NCI-H2196 treated with DMSO at 0.1 percent for 48 hours (cell line): ENCODE measurements around the gene KRT4.
"Not testable (repeated sequence)": the region's sequence is repeated elsewhere in the genome, so short reads cannot be mapped to it uniquely, and the experiment has no call there.

Experiments
- DNase-seq: peaks from one replicate; lab custom pipeline; 2025; ENCODE audit not compliant: unreplicated experiment; lab: John Stamatoyannopoulos, UW

The KRT4 gene

DNA sequence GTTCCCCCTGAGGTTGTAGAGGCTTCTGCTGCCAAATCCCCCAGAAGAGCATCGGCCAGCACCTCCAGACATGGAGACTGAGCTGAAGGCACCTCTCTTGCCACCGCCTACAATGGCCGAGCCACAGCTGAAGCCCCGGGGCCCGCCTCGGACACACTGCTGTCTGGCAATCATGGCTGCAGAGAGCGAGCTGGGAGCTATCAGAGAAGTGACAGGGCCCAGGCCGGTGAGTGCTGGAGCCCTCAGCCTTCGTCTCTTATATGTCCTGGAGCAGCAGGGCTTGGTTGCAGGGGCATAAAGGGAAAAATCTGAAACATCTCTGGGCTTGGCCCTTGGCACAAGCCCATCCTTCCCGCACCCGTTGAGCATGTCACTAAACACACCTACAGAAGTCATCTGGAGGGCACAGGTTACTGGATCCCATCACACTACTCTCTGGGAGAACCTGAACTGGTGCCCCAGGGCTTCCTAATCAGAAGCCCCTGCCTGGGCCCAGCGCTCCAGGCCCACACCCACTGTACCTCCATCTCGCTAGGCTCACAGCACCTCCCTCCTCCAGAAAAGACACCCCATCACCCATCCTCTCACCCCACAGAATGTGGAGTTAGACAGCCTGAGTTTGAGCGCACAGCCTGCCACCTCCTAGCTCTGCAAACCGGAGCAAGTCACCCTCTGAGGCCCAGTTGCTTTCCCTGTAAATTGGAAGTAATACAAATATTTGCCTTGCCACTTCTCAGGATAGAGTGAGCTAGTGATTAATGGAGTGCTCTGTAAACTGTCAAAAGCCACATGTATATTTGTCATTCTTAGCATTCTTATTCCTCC lies at the start of gene KRT4:
TSS of gene KRT4 (minus strand) at position 232 of the 825 bp plus-strand sequence. CDS start at position 174, 58 bp downstream.
- no peak for DNase-seq

DNA sequence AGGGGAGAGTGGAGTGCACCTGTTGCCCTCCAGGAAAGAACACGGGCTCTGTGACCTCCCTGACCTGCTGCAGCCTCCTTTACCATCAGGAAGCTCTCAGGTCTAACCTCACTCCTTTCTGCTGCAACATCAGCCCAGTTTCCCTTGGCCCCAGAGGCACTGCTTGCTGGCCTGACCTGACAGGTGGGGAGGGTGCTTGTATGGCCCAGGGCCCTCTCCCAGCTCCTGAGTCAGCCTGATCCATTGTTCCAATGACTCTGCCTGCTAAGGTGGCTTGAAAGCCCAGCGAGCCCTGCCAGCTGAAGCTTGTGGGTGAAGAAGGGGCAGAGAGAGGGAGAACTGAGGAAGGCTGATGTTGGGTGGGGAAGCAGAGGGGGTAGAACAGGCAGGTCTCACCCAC lies 48.1 kb upstream of the KRT4 start:
- no peak for DNase-seq

DNA sequence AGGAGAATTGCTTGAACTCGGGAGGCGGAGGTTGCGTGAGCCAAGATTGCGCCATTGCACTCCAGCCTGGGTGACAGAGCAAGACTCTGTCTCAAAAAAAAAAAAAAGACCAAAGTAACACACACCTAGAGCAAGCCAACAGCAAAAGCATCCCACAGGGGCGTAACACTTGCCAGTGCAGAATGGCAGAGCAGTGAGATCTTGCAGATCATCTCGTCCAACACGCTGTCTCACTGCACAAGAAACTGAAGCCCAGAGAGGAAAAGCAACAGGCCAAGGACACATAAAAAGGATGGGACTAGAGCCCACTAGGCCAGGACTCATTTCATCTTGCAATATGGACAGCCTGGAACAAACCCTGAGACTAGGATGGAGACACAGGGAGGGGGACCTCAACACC lies 47.6 kb upstream of the KRT4 start:
- no peak for DNase-seq

DNA sequence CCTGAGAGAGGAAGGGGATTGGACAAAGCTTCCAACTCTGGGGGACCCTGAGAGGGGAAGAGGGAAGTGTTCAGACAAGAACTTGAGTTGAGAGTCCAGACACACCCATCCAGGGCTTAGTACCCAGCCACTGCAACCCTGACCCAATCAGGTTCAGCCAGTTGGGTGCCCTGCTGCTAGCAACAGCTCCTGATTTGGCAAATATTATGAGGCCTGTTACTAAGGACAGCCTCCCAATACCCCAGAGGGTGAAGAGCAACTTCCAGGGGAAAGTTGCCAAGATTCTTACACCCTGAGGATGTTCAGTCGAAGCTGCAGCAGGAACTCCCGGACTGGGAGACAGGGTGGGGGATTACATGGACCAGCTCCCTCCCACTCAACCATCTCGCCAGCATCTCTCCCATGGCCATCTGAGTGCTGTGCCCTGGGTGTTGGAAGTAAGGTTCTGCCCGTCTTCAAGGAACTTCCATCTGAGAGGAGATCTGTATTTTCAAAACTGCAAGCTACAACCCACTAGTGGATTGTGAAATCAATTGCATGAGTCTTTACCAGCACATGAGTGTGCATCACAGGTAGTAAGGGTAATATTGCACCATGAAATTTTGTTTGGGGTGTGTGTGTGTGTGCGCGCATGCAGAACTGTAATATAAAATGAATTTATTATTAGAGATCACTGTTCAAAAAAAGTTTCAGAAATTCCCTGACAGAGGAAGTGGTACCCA lies 46.3 kb upstream of the KRT4 start:
- peak; percentile 16 for DNase-seq

DNA sequence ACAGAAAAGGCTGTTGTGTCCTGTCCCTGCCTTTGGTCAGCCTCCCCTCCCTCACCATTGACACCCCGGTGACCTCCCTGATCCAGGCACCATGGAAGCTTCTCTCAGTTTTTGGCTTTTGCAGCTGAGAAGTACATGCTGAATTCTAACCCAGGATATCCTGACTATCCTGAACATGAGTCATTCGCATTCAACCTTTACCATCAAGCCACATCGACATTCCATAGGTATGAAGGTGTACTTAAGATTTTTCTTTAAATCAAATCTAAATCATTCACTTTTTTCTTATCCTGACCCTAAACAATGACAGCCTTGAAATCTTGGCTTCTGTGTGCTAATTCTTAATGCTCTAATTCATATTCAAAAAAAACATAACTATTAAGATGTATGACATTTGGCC lies 43.6 kb upstream of the KRT4 start:
- no peak for DNase-seq

DNA sequence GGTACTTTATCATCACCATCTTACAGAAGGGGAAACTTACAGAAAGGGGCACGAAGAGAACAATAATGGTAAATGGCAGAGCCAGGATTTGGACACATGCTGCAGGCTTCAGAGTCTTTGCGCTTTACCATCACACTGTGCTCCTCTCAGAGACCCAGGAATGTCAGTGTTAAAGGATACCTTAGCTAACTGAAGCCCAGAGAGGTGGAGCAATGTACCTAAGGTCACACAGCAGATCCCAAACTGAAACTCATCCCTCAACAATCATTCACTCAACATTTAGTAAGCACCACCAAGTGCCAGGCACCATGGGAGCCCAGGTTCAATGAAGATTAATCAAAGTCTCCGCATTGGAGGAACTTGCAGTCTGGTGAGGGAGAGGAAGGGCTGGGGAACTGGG lies 42.9 kb upstream of the KRT4 start:
- DNase-seq, result no peak

DNA sequence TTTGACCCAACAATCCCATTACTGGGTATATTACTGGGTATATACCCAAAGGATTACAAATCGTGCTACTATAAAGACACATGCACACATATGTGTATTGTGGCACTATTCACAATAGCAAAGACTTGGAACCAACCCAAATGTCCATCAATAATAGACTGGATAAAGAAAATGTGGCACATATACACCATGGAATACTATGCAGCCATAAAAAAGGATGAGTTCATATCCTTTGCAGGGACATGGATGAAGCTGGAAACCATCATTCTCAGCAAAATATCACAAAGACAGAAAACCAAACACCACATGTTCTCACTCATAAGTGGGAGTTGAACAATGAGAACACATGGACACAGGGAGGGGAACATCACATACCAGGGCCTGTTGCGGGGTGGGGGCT lies 42.2 kb upstream of the KRT4 start:
- DNase-seq, result not testable (repeated sequence)

DNA sequence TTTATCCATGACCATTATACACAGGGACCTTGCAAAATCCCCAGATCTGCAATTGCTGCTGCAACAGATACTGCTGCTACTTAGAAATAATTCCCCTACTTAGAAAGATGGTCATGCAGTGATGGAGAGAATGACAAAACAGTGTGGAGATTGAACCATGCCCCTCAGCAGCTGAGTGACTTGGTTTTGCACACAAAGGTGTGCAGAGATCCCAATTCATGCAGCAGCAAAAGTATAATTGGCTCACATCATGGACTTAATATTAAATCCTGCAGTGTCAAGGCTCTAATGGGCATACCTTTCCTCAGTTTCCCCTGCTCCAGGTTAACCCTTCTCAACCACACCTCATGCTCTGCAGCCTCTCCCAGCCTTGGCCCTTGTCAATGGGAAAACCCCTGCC lies 37.9 kb upstream of the KRT4 start:
- DNase-seq, result no peak

DNA sequence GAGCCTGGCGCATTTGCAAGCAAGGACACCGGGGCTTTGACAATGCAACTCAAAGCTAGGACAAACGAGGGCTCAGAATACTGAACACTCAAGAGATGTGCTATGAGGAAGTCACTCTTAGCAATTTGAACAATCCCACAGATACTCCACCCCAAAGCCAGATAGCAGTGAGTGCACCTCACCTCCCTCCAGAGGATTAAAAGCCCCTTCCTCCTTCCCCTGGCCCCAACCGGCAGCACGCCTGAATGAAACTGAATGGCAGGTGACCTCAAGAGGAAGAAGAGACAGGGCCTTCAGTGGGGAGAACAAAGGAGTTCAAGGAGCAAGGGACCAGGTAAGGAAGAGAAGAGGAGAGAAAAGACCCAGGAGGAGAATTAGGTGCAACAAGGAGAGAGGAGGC lies 36.8 kb upstream of the KRT4 start:
- DNase-seq, result no peak

DNA sequence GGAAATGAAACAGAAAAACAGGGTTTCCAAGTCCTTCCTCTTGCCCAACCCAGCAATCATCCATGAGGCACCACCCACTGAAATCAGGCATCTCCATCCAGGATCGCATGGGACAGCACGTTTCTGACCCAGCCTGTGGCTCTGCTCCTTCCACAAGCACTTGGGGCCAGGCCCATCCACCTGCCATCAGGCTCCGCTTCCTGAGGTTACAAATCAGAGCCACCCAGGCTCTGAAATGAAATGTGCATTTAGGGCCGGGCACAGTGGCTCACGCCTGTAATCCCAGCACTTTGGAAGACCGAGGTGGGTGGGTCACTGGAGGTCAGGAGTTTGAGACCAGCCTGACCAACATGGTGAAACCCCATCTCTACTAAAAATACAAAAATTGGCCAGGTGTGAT lies 35.6 kb upstream of the KRT4 start:
- DNase-seq, result no peak

DNA sequence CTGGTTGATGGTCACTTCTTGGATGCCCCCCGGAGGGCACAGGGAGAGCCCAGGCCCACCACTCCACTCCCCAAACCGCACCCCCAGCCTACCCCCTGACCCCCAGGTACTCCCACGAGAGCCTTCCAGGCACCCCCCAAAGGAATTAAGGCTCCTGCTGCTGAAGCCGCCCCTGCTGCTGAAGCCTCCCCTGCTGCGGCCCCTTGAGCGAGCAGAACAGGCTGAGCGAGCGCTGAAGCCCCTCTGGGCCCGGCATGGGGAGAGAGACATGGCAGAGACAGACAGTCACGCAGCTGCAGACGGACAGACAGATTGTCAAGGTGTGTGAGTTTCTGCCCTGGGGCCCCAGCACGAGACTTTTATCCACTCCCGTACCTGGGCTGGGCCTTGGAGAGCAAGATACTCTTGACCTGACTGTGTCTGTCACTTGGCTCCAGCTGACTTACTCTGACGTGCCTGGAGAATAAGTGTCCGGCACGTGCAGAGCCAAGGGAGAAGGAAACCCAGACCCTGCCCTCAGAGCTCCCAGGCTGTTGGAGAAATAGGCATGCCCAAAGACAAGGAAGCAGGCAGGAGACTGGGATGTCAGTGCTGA lies 34.8 kb upstream of the KRT4 start, which contains the start of gene KRT78:
TSS of gene KRT78 (minus strand) at position 334 of the 595 bp plus-strand sequence. CDS start at position 270, 64 bp downstream.
- DNase-seq, result no peak

DNA sequence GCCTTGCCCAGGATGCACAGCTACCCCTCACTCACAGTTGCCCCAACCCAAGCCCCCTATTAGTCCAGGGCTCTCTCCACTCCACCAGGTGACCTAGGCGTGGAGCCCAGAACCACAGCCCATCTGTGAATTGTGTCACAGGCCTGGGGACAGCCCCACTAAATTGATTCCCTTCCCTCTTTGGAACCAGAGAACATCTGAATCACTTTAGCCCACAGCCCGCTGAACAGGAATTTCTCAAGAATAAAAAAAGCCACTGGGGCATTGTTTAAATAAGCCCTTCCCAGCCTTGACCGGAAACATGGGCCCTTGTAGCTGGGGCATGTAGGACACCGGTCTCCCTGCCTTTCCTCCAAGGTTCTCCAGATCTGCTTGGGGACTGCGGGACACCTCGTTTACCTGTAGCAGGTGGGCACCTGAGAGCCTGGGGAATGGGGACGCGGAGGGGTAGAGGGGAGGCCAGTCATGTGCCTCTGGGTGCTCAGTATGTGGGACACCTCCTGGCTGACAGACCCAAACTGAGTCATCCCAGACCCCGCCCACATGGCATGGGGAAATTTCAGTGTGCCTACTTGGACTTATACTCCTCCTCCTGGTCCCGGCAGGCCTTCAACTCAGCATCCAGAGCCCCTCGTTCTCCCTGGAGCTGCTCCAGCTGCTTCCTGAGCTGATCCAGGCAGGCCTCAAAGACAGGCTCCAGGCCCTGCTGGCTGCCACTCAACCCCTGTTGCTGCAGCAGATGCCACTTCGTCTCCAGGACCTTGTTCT lies 33.6 kb upstream of the KRT4 start:
- DNase-seq, result no peak

DNA sequence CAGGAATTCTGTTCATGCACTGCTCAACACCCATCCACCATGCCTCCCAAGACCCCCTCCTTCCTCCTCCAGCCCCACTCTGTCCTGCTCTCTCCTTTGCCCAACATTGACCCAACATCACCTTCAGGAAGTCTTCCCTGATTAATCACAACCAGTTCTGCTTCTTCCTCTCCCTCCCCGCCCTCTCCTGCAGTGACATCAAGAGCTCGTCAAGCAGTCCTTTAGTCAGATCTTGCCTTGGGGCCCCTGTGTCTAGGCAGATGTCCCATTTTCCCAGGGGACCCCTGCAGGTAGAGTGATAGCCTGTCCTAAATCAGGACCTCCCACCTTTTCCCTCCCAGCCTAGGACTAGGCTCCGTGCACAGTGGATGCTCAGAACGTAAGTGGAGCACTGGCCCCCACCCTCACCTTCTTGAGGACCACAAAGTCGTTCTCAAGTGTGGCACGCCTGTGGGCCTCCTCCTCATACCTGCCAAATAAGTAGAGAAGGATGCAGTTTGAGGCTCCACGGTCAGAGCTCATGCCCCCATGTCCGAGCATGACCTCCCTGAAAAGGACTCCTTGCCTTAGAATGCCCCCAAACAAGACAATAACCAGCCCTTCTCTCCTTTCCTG lies 32.5 kb upstream of the KRT4 start:
- no peak for DNase-seq

DNA sequence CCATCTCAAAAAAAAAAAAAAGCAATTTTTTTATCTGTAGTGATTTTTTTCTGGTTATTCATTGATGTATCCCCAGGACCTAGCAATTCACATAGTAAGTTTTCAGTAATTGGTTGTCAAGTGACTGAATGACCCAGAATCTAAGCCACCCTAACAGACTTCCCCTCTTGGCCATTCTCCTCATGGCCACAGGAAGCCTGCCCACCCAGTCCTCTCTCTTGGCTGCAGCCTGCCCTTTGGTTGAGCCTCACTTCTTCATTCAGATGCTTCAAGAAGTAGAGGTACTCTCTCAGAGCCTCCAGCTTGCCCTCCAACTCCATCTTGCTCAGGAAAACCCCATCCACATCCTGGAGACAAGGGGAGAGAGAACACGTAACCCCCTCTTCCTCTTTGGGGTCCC lies 32.0 kb upstream of the KRT4 start:
- DNase-seq, result no peak

DNA sequence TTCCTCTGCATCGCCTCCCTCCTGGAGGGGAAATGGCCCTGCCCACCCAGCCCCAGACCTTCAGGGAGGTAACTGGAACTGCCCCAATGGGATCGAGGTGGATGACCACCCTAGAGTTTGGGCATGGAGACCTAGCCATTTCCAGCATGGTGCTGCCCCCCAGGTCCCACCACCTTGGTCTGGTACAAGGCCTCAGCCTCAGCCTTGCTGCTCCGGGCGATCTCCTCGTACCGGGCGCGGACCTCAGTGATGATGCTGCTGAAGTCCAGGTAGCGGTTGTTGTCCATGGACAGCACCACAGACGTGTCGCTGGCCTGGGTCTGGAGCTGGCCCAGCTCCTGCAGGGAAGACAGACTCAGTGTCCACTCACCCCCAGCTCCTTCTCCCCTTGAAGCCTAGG lies 30.5 kb upstream of the KRT4 start:
- no peak for DNase-seq

DNA sequence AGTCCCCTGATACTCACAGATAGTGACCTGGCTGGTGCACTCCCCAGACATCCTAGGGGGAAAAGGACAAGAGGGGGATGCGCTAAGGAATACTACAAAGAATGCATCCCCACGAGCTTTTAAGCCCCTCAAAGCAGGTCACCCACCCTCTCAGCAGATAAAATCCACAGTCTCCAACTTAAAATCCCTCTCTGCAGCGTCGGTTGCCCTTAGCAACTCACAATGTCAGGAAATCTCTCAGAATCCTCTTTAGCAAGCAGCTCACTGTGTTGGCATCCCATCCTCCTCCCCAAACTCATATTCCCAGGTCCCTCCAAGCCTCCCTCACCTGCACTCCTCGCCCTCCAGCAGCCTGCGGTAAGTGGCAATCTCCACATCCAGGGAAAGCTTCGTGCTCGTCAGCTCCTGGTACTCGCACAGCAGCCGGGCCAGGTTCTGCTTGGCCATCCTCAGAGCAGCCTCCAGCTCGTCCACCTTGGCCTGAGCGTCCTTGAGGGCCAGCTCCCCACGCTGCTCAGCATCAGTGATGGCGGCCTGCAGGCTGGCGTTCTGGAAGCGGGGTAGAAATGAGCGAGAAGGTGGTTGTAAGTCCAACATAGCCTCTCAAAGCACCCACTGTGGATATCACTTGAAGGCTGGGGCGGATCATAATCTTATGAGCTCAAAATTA lies 25.7 kb upstream of the KRT4 start:
- DNase-seq, result no peak

DNA sequence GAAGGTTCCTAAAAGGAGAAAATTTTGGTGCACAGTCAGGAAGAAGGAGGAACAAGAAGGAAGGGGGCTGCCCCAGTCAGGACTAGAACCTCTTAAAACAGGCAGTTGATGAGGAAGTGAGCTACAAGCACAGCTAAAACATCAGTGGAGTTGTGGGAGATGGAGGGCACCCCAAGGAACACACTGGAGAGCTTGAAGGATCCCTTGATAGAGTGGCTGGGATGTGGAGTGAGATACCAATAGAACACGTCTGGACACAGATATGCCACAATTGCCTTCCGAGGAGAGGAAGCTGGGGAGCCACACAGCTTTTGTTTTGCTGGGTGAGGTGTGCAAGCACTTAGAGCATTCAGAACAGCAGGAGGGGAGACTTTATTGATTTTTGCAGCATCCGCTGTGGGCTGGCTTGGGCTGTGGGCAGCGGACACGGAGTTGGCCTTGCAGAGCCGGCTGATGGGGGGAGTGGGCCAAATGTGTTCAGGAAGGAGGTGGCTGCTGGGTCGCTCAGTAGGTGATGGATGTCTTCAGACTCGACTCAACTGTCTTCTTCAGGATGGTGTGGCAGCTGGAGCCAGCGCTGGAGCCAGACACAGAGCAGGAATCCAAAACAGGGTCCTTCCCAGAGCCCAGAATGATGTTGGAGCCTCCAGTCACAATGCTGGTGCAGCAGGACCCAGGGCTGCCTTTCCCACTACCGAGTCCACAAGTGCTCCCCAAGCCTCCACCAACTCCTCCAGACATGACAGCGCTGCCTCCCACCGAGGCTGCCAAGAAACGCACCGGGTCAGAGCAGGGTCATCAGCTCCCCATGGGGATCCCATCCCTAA lies 24.9 kb upstream of the KRT4 start:
- DNase-seq, result no peak

DNA sequence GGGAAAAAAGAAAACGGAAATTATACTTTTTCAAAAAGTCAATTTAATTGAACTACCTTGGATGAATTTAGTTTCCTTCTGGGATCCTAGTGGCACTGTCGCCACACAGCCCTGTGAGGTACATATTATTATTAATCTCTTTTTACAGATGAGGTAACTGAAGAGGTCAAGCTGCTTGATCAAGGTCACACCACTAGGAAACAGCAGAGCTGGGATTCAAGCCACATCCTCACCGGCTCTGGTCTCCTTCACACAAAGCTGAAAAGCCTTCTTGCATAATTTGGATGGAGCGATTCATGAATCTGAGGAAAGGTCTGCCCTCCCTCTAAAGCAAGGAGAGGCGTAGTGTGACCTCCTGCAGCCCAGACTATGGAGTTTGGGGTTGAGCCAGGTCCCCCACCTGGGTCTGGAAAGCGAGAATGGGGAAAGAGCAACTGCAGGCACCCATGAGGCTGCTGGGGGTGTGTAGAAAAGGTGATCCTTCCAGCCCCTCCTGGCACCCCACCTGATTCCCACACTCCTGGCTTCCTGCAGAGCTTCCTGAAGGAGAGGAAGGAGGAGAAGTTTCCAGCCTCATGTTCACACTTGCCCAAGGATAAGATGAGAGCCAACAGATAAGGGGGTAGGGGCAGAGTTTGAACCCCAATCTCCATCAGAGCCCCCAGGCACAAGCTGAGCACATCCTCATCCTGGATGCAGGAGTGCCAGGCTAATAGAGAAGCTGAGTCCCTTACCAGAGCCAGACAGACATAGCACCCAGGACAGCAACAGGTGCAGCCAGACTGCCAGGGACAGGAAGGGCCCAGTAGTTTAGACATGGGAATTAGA lies 24.1 kb upstream of the KRT4 start:
- no peak for DNase-seq

DNA sequence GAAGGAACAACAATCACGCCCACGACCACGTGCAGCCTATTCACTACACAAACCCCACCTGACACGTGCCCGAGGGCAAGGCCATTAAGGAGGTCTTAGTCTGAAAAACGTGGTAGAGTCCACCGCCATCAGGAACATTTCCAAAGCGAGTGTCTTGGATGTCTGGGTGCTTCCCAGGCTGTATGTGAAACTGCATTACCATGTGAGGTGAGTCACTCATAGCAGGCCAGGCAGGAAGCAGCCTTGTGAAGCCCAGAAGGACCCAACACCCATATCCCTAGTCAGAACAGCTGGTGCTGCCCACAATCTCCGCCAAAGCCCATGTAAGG lies 23.5 kb upstream of the KRT4 start:
- DNase-seq, result no peak
